Measurements from ENCODE around the gene MYH9. TPM values are rescaled to one million over a fixed set of nuclear protein-coding genes. Genes with fewer than 3 reads are reported as not detected.

MYH9 gene
- polyA plus RNA-seq, 1 of the 3 experiments (the other 2 are of a cell fraction): 303 TPM

DNA sequence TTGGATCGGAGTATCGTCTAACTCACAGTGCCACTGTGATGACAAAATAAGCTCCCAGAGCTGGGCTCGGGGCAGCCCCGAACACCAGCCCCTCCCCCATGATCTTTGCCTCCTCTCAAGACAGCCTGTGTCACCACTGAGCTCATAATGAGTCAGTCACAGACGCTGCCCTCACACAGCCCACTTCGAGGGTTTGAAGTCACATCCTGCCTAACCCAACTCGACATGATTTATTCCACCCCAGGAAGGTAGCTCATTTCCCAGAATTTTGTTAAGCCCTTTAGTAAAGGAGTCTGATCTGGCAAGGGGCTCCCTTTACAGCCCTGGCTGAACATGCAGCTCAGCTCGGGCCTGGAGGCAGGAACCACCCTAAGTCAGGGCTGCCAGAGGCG lies 22.8 kb downstream of the MYH9 start:
- ChIA-PET CTCF (interaction anchor here (0.9 to 1.5 kb wide), 6 partner anchors 10 to 105 kb away, joined by 3 to 5 read pairs (median 4); no protein-coding TSS in a partner anchor), POLR2A (no interaction called here)
- Histone ChIP-seq H3K9me2 (no peaks in the 10 kb centered on the region), H2AFZ (ENCODE audit: low read depth) (no peak overlapping the region), H3K4me3 (ENCODE audit: low read depth in 2 of 2, low read length in 1 of 2) (no peak overlapping the region), H3K9ac (peak overlapping the region; percentile 13; the same call in 1 of the 2 replicates), H4K20me1 (ENCODE audit: insufficient read depth) (peaks cover 100% of the 10 kb centered on the region), H3K27me3 (ENCODE audit: insufficient read depth) (no peaks in the 10 kb centered on the region), H3K36me3 (replicated peaks in 1 of 2; ENCODE audit: control insufficient read depth in 1 of 2, insufficient read depth in 2 of 2, low read length in 1 of 2) (peaks cover 5 to 6% of the 10 kb centered on the region in 2 experiments), H3K27ac (ENCODE audit: low read depth in 2 of 2, low read length in 1 of 2) (peak overlapping the region; percentile 2 to 84; a peak in 2 of 4 replicates), H3K4me2 (peak overlapping the region; percentile 76), H3K4me1 (ENCODE audit: control insufficient read depth in 1 of 2, insufficient read depth in 2 of 2, low read depth in 1 of 2, low read length in 1 of 2) (peaks cover 60 to 89% of the 10 kb centered on the region in 2 experiments), H3F3A (replicated peaks; ENCODE audit: insufficient read depth) (peaks cover 58% of the 10 kb centered on the region), H3K9me3 (no peaks in the 10 kb centered on the region), H3K79me2 (ENCODE audit: insufficient read depth) (peaks cover 100% of the 10 kb centered on the region)
- DNase-seq: no peak
- WGBS (ENCODE audit: low lambda C conversion rate): 9% methylated on average over 7 of the region's 9 CpGs
- TF ChIP-seq, protein P1, sequence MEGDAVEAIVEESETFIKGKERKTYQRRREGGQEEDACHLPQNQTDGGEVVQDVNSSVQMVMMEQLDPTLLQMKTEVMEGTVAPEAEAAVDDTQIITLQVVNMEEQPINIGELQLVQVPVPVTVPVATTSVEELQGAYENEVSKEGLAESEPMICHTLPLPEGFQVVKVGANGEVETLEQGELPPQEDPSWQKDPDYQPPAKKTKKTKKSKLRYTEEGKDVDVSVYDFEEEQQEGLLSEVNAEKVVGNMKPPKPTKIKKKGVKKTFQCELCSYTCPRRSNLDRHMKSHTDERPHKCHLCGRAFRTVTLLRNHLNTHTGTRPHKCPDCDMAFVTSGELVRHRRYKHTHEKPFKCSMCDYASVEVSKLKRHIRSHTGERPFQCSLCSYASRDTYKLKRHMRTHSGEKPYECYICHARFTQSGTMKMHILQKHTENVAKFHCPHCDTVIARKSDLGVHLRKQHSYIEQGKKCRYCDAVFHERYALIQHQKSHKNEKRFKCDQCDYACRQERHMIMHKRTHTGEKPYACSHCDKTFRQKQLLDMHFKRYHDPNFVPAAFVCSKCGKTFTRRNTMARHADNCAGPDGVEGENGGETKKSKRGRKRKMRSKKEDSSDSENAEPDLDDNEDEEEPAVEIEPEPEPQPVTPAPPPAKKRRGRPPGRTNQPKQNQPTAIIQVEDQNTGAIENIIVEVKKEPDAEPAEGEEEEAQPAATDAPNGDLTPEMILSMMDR (IDR thresholded peaks at IDR 0.05): no peak
- TF ChIP-seq RCOR1 (IDR thresholded peaks at IDR 0.05; ENCODE audit: low read length) (no peak), MEF2A (IDR thresholded peaks at IDR 0.05; ENCODE audit: borderline replicate concordance, low read depth) (peak; percentile 60; the same call in 1 of the 2 replicates), ZBTB33 (IDR thresholded peaks at IDR 0.05; ENCODE audit: borderline replicate concordance, low read depth) (peak; percentile 57; the same call in 1 of the 2 replicates), FOXM1 (IDR thresholded peaks at IDR 0.05; ENCODE audit: low read depth) (no peak), REST (IDR thresholded peaks at IDR 0.05; ENCODE audit: low read depth, low read length) (no peak), FOSL2 (IDR thresholded peaks at IDR 0.05; ENCODE audit: borderline replicate concordance, low read depth) (peak; percentile 97), ELF1 (IDR thresholded peaks at IDR 0.05) (no peak), EP300 (IDR thresholded peaks at IDR 0.05; ENCODE audit: borderline replicate concordance in 1 of 2, low read depth in 1 of 2, low read length in 1 of 2) (peak in 1 of 2 experiments; percentile 88; a peak in 2 of 4 replicates), JUND (IDR thresholded peaks at IDR 0.05) (peak; percentile 88), YY1 (IDR thresholded peaks at IDR 0.05; ENCODE audit: low read depth) (no peak), RXRA (IDR thresholded peaks at IDR 0.05; ENCODE audit: borderline replicate concordance, low read depth) (peak; percentile 87; the same call in 1 of the 2 replicates), TEAD4 (IDR thresholded peaks at IDR 0.05; ENCODE audit: borderline replicate concordance, insufficient read depth) (peak; percentile 65; the same call in 1 of the 2 replicates), GATA2 (CRISPR knock-in tag; IDR thresholded peaks at IDR 0.05) (no peak), POLR2AphosphoS5 (IDR thresholded peaks at IDR 0.05; ENCODE audit: low read depth, low read length) (peak; percentile 49; the same call in 1 of the 2 replicates), GABPA (IDR thresholded peaks at IDR 0.05; ENCODE audit: low read depth) (peak; percentile 58), TCF12 (IDR thresholded peaks at IDR 0.05) (peak; percentile 90), NFIC (IDR thresholded peaks at IDR 0.05; ENCODE audit: borderline replicate concordance) (no peak; the same call in 1 of the 2 replicates), IRF3 (IDR thresholded peaks at IDR 0.05; ENCODE audit: low read depth, low read length) (no peak), NRF1 (IDR thresholded peaks at IDR 0.05; ENCODE audit: low read depth, low read length) (no peak), SMC3 (IDR thresholded peaks at IDR 0.05; ENCODE audit: low read depth, low read length) (no peak)
- TF ChIP-seq, protein P2, sequence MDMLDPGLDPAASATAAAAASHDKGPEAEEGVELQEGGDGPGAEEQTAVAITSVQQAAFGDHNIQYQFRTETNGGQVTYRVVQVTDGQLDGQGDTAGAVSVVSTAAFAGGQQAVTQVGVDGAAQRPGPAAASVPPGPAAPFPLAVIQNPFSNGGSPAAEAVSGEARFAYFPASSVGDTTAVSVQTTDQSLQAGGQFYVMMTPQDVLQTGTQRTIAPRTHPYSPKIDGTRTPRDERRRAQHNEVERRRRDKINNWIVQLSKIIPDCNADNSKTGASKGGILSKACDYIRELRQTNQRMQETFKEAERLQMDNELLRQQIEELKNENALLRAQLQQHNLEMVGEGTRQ (IDR thresholded peaks at IDR 0.05; ENCODE audit: borderline replicate concordance, low read depth, low read length): no peak
- TF ChIP-seq, protein P3, sequence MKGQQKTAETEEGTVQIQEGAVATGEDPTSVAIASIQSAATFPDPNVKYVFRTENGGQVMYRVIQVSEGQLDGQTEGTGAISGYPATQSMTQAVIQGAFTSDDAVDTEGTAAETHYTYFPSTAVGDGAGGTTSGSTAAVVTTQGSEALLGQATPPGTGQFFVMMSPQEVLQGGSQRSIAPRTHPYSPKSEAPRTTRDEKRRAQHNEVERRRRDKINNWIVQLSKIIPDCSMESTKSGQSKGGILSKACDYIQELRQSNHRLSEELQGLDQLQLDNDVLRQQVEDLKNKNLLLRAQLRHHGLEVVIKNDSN (IDR thresholded peaks at IDR 0.05; ENCODE audit: borderline replicate concordance, low read depth): 0 out of 2 replicates have a peak, but pooled peaks have one; percentile 27
- TF ChIP-seq, protein P4, sequence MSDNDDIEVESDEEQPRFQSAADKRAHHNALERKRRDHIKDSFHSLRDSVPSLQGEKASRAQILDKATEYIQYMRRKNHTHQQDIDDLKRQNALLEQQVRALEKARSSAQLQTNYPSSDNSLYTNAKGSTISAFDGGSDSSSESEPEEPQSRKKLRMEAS (IDR thresholded peaks at IDR 0.05; ENCODE audit: low read depth): peak; percentile 76

Measured in SK-N-SH (cell line).